OCI-LY1 (cell line): ENCODE results near the gene BTBD1.

Experiments used
- CTCF ChIP-seq: fragments of 200-600 bp; sonication (generic), shearing (Covaris generic); IDR thresholded peaks from 2 replicates; pipeline ENCODE4 v1.5.1; 2017; ENCODE audit warnings: mild to moderate bottlenecking, antibody characterized with exemption, low read length, moderate library complexity, mixed read lengths
- EZH2 ChIP-seq: fragments of 200-600 bp; sonication (generic), shearing (Covaris generic); IDR thresholded peaks from 2 replicates; pipeline ENCODE4 v1.8.0; 2017; ENCODE audit warnings: borderline replicate concordance, mixed run types, mild to moderate bottlenecking, antibody characterized with exemption, low read length, moderate library complexity, mixed read lengths

GRCh38 chr15:83064859-83065258 is 2.2 kb downstream of the BTBD1 start:
- TF ChIP-seq CTCF (no peak), EZH2 (no peak)
